Measurements from ENCODE around the gene CST9.

- TF ChIP-seq EZH2phosphoT487 (IDR thresholded peaks at IDR 0.05; ENCODE audit: low read depth, severe bottlenecking, unreplicated experiment) = no peak
- TF ChIP-seq EZH2 (IDR thresholded peaks at IDR 0.05; ENCODE audit: borderline replicate concordance) = no peak
- no peak for TF ChIP-seq CTCF (IDR thresholded peaks at IDR 0.05; ENCODE audit: poor library complexity)
Observed at GRCh38 chr20:23653400-23653938, 47.8 kb upstream of the CST9 start.

All from hepatocyte (in vitro differentiated cells).